Measurements from ENCODE around the gene SLC13A4. TPM values are rescaled to one million over a fixed set of nuclear protein-coding genes. Genes with fewer than 3 reads are reported as not detected.

Gene SLC13A4
- total RNA-seq, 2 experiments from 2014 or later = not detected

GRCh38 chr7:135770139-135770710 lies 42.2 kb upstream of the SLC13A4 start:
- Histone ChIP-seq H3K4me2 (ENCODE audit: low read length) (no peak overlapping the region), H3K79me2 (ENCODE audit: insufficient read depth, low read depth, low read length) (no peaks in the 10 kb centered on the region), H2AFZ (ENCODE audit: low read length) (no peak overlapping the region), H3K9me2 (ENCODE audit: insufficient read depth, low read length) (no peaks in the 10 kb centered on the region), H3K9me3 (ENCODE audit: low read length) (no peaks in the 10 kb centered on the region), H3K4me3 (ENCODE audit: low read depth, low read length, poor library complexity, severe bottlenecking) (no peak overlapping the region), H3K27ac (ENCODE audit: low read depth, low read length, poor library complexity, severe bottlenecking) (no peak overlapping the region), H4K20me1 (ENCODE audit: insufficient read depth, low read length) (no peaks in the 10 kb centered on the region), H3K4me1 (ENCODE audit: insufficient read depth, low read length, poor library complexity, severe bottlenecking) (no peaks in the 10 kb centered on the region), H3K36me3 (ENCODE audit: insufficient read depth, low read length) (no peaks in the 10 kb centered on the region)
- intact Hi-C loops (cut with micrococcal nuclease; ENCODE audit: unreplicated experiment) = no loop called here
- ChIA-PET POLR2A (interaction anchor here (0.7 kb wide), 1 partner anchor 414 kb away, joined by 3 read pairs; no protein-coding TSS in a partner anchor), CTCF (ENCODE audit: unreplicated experiment) (no interaction called here)
- no peak for DNase-seq (ENCODE audit: low spot score)
- no peak for TF ChIP-seq CTCF (conservative IDR thresholded peaks at IDR 0.05; ENCODE audit: low read length)
- TF ChIP-seq EZH2phosphoT487 (IDR thresholded peaks at IDR 0.05; ENCODE audit: borderline replicate concordance, low read depth, low read length) = no peak
- BruUV-seq (replicated peaks) = no TSS peak

- Histone ChIP-seq H3K79me2 (ENCODE audit: insufficient read depth, low read depth, low read length) (no peaks in the 10 kb centered on the region), H2AFZ (ENCODE audit: low read length) (no peak overlapping the region), H4K20me1 (ENCODE audit: insufficient read depth, low read length) (no peaks in the 10 kb centered on the region), H3K4me1 (ENCODE audit: insufficient read depth, low read length, poor library complexity, severe bottlenecking) (no peaks in the 10 kb centered on the region), H3K4me2 (ENCODE audit: low read length) (no peak overlapping the region), H3K36me3 (ENCODE audit: insufficient read depth, low read length) (no peaks in the 10 kb centered on the region), H3K9me2 (ENCODE audit: insufficient read depth, low read length) (no peaks in the 10 kb centered on the region), H3K27ac (ENCODE audit: low read depth, low read length, poor library complexity, severe bottlenecking) (no peak overlapping the region), H3K9me3 (ENCODE audit: low read length) (no peaks in the 10 kb centered on the region), H3K4me3 (ENCODE audit: low read depth, low read length, poor library complexity, severe bottlenecking) (no peak overlapping the region)
- CTCF ChIA-PET (ENCODE audit: unreplicated experiment) = no interaction called here
- BruUV-seq (replicated peaks) = no TSS peak
- no peak for DNase-seq (ENCODE audit: low spot score)
- intact Hi-C loops (cut with micrococcal nuclease; ENCODE audit: unreplicated experiment) = no loop called here
- POLR2A ChIA-PET = interaction anchor here (0.6 kb wide), 1 partner anchor 447 kb away, joined by 4 read pairs; no protein-coding TSS in a partner anchor
- TF ChIP-seq CTCF (conservative IDR thresholded peaks at IDR 0.05; ENCODE audit: low read length) (no peak), EZH2phosphoT487 (IDR thresholded peaks at IDR 0.05; ENCODE audit: borderline replicate concordance, low read depth, low read length) (no peak)
Measured at GRCh38 chr7:135769005-135769802, 41.2 kb upstream of the SLC13A4 start.

GRCh38 chr7:135768467-135768866 lies 40.5 kb upstream of the SLC13A4 start:
- Histone ChIP-seq H3K9me3 (ENCODE audit: low read length) (no peaks in the 10 kb centered on the region), H3K9me2 (ENCODE audit: insufficient read depth, low read length) (no peaks in the 10 kb centered on the region), H3K36me3 (ENCODE audit: insufficient read depth, low read length) (no peaks in the 10 kb centered on the region), H4K20me1 (ENCODE audit: insufficient read depth, low read length) (no peaks in the 10 kb centered on the region), H3K4me3 (ENCODE audit: low read depth, low read length, poor library complexity, severe bottlenecking) (no peak overlapping the region), H2AFZ (ENCODE audit: low read length) (no peak overlapping the region), H3K4me1 (ENCODE audit: insufficient read depth, low read length, poor library complexity, severe bottlenecking) (no peaks in the 10 kb centered on the region), H3K4me2 (ENCODE audit: low read length) (no peak overlapping the region), H3K79me2 (ENCODE audit: insufficient read depth, low read depth, low read length) (no peaks in the 10 kb centered on the region), H3K27ac (ENCODE audit: low read depth, low read length, poor library complexity, severe bottlenecking) (no peak overlapping the region)
- no TSS peak for BruUV-seq (replicated peaks)
- POLR2A ChIA-PET = no interaction called here
- intact Hi-C loops (cut with micrococcal nuclease; ENCODE audit: unreplicated experiment) = no loop called here
- DNase-seq (ENCODE audit: low spot score) = no peak
- TF ChIP-seq EZH2phosphoT487 (IDR thresholded peaks at IDR 0.05; ENCODE audit: borderline replicate concordance, low read depth, low read length) (no peak), CTCF (conservative IDR thresholded peaks at IDR 0.05; ENCODE audit: low read length) (no peak)
- CTCF ChIA-PET (ENCODE audit: unreplicated experiment) = no interaction called here

Data from OCI-LY7 (cell line).